Measurements from ENCODE around the gene PDGFD.

PDGFD gene

GRCh38 chr11:104092744-104093143, 71.2 kb downstream of the PDGFD start:
- DNase-seq: no peak

- DNase-seq: no peak
These were observed 72.5 kb downstream of the PDGFD start for GRCh38 chr11:104091281-104092096.

GRCh38 chr11:104090767-104091166, 73.2 kb downstream of the PDGFD start:
- DNase-seq: no peak

GRCh38 chr11:104089481-104089880, 74.5 kb downstream of the PDGFD start:
- no peak for DNase-seq

- no peak for DNase-seq
These were observed 77.3 kb downstream of the PDGFD start for GRCh38 chr11:104086621-104087020.

GRCh38 chr11:104078995-104079394, 85.0 kb downstream of the PDGFD start:
- DNase-seq: no peak

- no peak for DNase-seq
These were observed 85.7 kb downstream of the PDGFD start for GRCh38 chr11:104078245-104078644.

- no peak for DNase-seq
These were observed 87.5 kb downstream of the PDGFD start for GRCh38 chr11:104076455-104076854.

GRCh38 chr11:104075706-104076105, 88.2 kb downstream of the PDGFD start:
- no peak for DNase-seq

GRCh38 chr11:104075091-104075490, 88.9 kb downstream of the PDGFD start:
- DNase-seq: no peak

- peak in 1 of 2 donors; percentile 44 for DNase-seq
These were observed 89.8 kb downstream of the PDGFD start for GRCh38 chr11:104073950-104074705.

GRCh38 chr11:104067534-104067933, 96.4 kb downstream of the PDGFD start:
- no peak for DNase-seq

- DNase-seq: no peak
These were observed 99.8 kb downstream of the PDGFD start for GRCh38 chr11:104064034-104064630.

- no peak for DNase-seq
These were observed 102.0 kb downstream of the PDGFD start for GRCh38 chr11:104061853-104062521.

- DNase-seq: no peak
These were observed 103.1 kb downstream of the PDGFD start for GRCh38 chr11:104060820-104061219.

- DNase-seq: no peak
These were observed 103.7 kb downstream of the PDGFD start for GRCh38 chr11:104060004-104060794.

- DNase-seq: no peak
These were observed 105.3 kb downstream of the PDGFD start for GRCh38 chr11:104058680-104059079.

GRCh38 chr11:104057908-104058307, 106.0 kb downstream of the PDGFD start:
- DNase-seq: no peak

GRCh38 chr11:104055596-104055995, 108.4 kb downstream of the PDGFD start:
- no peak for DNase-seq

GRCh38 chr11:104054911-104055529, 108.9 kb downstream of the PDGFD start:
- DNase-seq: no peak

GRCh38 chr11:104053743-104054478, 110.0 kb downstream of the PDGFD start:
- DNase-seq: no peak
